ENCODE measurements around the gene LOXL4. TPM values are rescaled to one million over a fixed set of nuclear protein-coding genes. Genes with fewer than 3 reads are reported as not detected.
A peak's percentile ranks its signal among the peaks of the same experiment; 100 is the strongest.

LOXL4 gene
- total RNA-seq, 1 donor from 2014 or later, result 2.9 TPM

- no peaks in the 10 kb centered on the region for H3K9me3 Mint-ChIP-seq (ENCODE audit: unreplicated experiment)
- no peak for TF ChIP-seq CTCF (IDR thresholded peaks at IDR 0.05)
- peaks cover 5% of the 10 kb centered on the region for H3K4me1 Mint-ChIP-seq (ENCODE audit: unreplicated experiment)
- no peak overlapping the region for H3K27ac Mint-ChIP-seq (ENCODE audit: unreplicated experiment)
- H3K36me3 Mint-ChIP-seq (ENCODE audit: unreplicated experiment), result peaks cover 20% of the 10 kb centered on the region
- no peak for DNase-seq (ENCODE audit: extremely low spot score, unreplicated experiment)
- no peaks in the 10 kb centered on the region for H3K27me3 Mint-ChIP-seq (ENCODE audit: unreplicated experiment)
- H3K4me3 Mint-ChIP-seq (ENCODE audit: unreplicated experiment), result no peak overlapping the region
Observed at GRCh38 chr10:98244586-98244985, 23.4 kb downstream of the LOXL4 start.

GRCh38 chr10:98244141-98244540, 23.9 kb downstream of the LOXL4 start:
- Mint-ChIP-seq H3K36me3 (ENCODE audit: unreplicated experiment) (peaks cover 22% of the 10 kb centered on the region), H3K27ac (ENCODE audit: unreplicated experiment) (no peak overlapping the region)
- no peak for DNase-seq (ENCODE audit: extremely low spot score, unreplicated experiment)

GRCh38 chr10:98242823-98243222, 25.2 kb downstream of the LOXL4 start:
- Mint-ChIP-seq H3K27ac (ENCODE audit: unreplicated experiment) (no peak overlapping the region), H3K9me3 (ENCODE audit: unreplicated experiment) (no peaks in the 10 kb centered on the region), H3K4me1 (ENCODE audit: unreplicated experiment) (peaks cover 5% of the 10 kb centered on the region), H3K36me3 (ENCODE audit: unreplicated experiment) (peaks cover 19% of the 10 kb centered on the region), H3K4me3 (ENCODE audit: unreplicated experiment) (no peak overlapping the region), H3K27me3 (ENCODE audit: unreplicated experiment) (no peaks in the 10 kb centered on the region)
- DNase-seq (ENCODE audit: extremely low spot score, unreplicated experiment), result no peak
- TF ChIP-seq CTCF (IDR thresholded peaks at IDR 0.05), result peak; percentile 68

More at GRCh38 chr10:98244141-98244540, 23.9 kb downstream of the LOXL4 start:
- Mint-ChIP-seq H3K4me1 (ENCODE audit: unreplicated experiment) (peaks cover 5% of the 10 kb centered on the region), H3K4me3 (ENCODE audit: unreplicated experiment) (no peak overlapping the region), H3K9me3 (ENCODE audit: unreplicated experiment) (no peaks in the 10 kb centered on the region), H3K27me3 (ENCODE audit: unreplicated experiment) (no peaks in the 10 kb centered on the region)
- no peak for TF ChIP-seq CTCF (IDR thresholded peaks at IDR 0.05)

- H3K27me3 Mint-ChIP-seq (ENCODE audit: unreplicated experiment), result no peaks in the 10 kb centered on the region
- H3K4me1 Mint-ChIP-seq (ENCODE audit: unreplicated experiment), result no peaks in the 10 kb centered on the region
- no peak overlapping the region for H3K4me3 Mint-ChIP-seq (ENCODE audit: unreplicated experiment)
- H3K36me3 Mint-ChIP-seq (ENCODE audit: unreplicated experiment), result peaks cover 20% of the 10 kb centered on the region
- no peak for TF ChIP-seq CTCF (IDR thresholded peaks at IDR 0.05)
- DNase-seq (ENCODE audit: extremely low spot score, unreplicated experiment), result no peak
- H3K27ac Mint-ChIP-seq (ENCODE audit: unreplicated experiment), result no peak overlapping the region
- H3K9me3 Mint-ChIP-seq (ENCODE audit: unreplicated experiment), result no peaks in the 10 kb centered on the region
Observed at GRCh38 chr10:98240524-98240923, 27.5 kb downstream of the LOXL4 start.

- no peaks in the 10 kb centered on the region for H3K9me3 Mint-ChIP-seq (ENCODE audit: unreplicated experiment)
Observed at GRCh38 chr10:98238391-98238790, 29.6 kb downstream of the LOXL4 start.

More at GRCh38 chr10:98238391-98238790, 29.6 kb downstream of the LOXL4 start:
- Mint-ChIP-seq H3K4me3 (ENCODE audit: unreplicated experiment) (no peak overlapping the region), H3K27ac (ENCODE audit: unreplicated experiment) (no peak overlapping the region), H3K4me1 (ENCODE audit: unreplicated experiment) (no peaks in the 10 kb centered on the region), H3K36me3 (ENCODE audit: unreplicated experiment) (peaks cover 21% of the 10 kb centered on the region), H3K27me3 (ENCODE audit: unreplicated experiment) (no peaks in the 10 kb centered on the region)
- DNase-seq (ENCODE audit: extremely low spot score, unreplicated experiment), result no peak
- no peak for TF ChIP-seq CTCF (IDR thresholded peaks at IDR 0.05)
